Kidney (tissue), 14 donors: ENCODE measurements around the gene ETV6. TPM values are rescaled to one million over a fixed set of nuclear protein-coding genes. Genes with fewer than 3 reads are reported as not detected.

Source experiments
- DNase-seq, 5 donors: peaks; one replicate each; pipeline ENCODE4 v3.0.0-alpha.2; 2013 to 2020
- FAIRE-seq: peaks from 2 replicates; lab custom pipeline; 2012; peaks lifted over from hg19 to GRCh38; lab: Jason Lieb, UNC
- H3K27ac ChIP-seq, 2 donors: one replicate each; pipeline ENCODE4 v1.7.0; 2013; ENCODE audit warnings: low read depth in 2 of 2, low read length in 2 of 2, inconsistent platforms in 1 of 2
- H3K27me3 ChIP-seq: one replicate; pipeline ENCODE4 v1.7.1; 2013; ENCODE audit warnings: low read length, inconsistent platforms; ENCODE audit not compliant: control insufficient read depth, insufficient read depth
- H3K36me3 ChIP-seq, 3 donors: one replicate each; pipeline versions ENCODE4 v1.7.0 to v1.7.1; 2013; ENCODE audit warnings: low read length in 3 of 3, control low read depth in 1 of 3, inconsistent platforms in 1 of 3; ENCODE audit not compliant: insufficient read depth in 3 of 3, control insufficient read depth in 2 of 3
- H3K4me1 ChIP-seq, 3 donors: one replicate each; pipeline versions ENCODE4 v1.7.0 to v1.7.1; 2013; ENCODE audit warnings: low read length in 3 of 3, inconsistent platforms in 1 of 3, low read depth in 1 of 3; ENCODE audit not compliant: control insufficient read depth in 2 of 3, insufficient read depth in 2 of 3
- H3K4me3 ChIP-seq, 3 donors: one replicate each; pipeline versions ENCODE4 v1.7.0 to v1.8.1; 2013; ENCODE audit warnings: low read length in 3 of 3, control low read depth in 1 of 3, inconsistent platforms in 1 of 3
- H3K9ac ChIP-seq, 3 donors: one replicate each; pipeline versions ENCODE4 v1.7.0 to v1.7.1; 2013; ENCODE audit warnings: low read length in 3 of 3, control low read depth in 1 of 3, inconsistent platforms in 1 of 3
- H3K9me3 ChIP-seq, 3 donors: one replicate each; pipeline versions ENCODE4 v1.7.0 to v1.7.1; 2013; ENCODE audit warnings: low read length in 3 of 3, control low read depth in 1 of 3, inconsistent platforms in 1 of 3; ENCODE audit not compliant: control insufficient read depth in 2 of 3, insufficient read depth in 1 of 3
- CTCF ChIP-seq: IDR thresholded peaks from 3 replicates; pipeline ENCODE4 v1.5.1; 2012; ENCODE audit warnings: mild to moderate bottlenecking, moderate library complexity, borderline replicate concordance; ENCODE audit not compliant: insufficient read depth; ENCODE audit errors: extremely low read depth
- intact Hi-C: fragments of 100-400 bp; cut with DNase I; formaldehyde crosslinking; loops from one replicate; pipeline ENCODE4 v1.11.1; 2022
- polyA plus RNA-seq: library from polyadenylated mRNA; stranded (reverse); fragments of 350-450 nt; fragmentation: Illumina TruSeq; extraction: RNeasy Lipid Tissue Mini Kit (QIAGEN cat#74804); gene quantifications from one replicate; pipeline ENCODE4 v1.2.3, GENCODE V29; 2014; ENCODE audit warnings: low read depth, low replicate concordance; ENCODE audit not compliant: insufficient read depth
- total RNA-seq: library from RNA; stranded (reverse); fragmentation: NEBNext Ultra II Directional; extraction: Animal tissue kit (Norgen Biotek cat#: 25700); gene quantifications from one replicate; pipeline ENCODE4 v1.2.1, GENCODE V29; 2021
- donor health status: control.
- donor health status: control.
- donor health status: control.
- donor health status: control.
- donor health status: control.
- donor health status: DM: yes; HTN: yes; CAD: no.
- donor health status: Normal renal cell carcinoma (clear cell type).

The ETV6 gene
- total and polyA plus RNA-seq, 2 donors from 2014 or later: 5.2 to 59.8 TPM

DNA sequence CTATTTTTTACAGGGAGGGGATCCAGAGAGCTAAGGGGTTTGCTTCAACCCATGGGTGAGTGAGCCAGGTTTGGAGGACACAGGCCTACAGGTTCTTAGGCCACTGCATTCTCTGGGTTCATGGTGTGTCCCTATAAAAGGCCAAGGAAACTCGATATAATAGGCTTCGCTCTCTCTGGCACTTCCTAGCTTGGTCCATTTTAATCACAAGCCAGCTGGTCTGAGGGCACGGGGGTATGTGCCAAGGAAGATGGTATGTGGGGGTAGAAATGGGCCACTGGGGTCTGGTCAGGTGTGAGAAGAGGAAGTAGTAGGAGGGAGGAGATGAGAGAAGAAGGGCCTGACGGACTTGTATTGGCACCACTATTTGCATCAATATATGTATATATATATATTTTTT, 4.9 kb downstream of the ETV6 start:
- Histone ChIP-seq H3K27ac (no peak overlapping the region), H3K9me3 (no peaks in the 10 kb centered on the region), H3K36me3 (no peaks in the 10 kb centered on the region), H3K4me3 (no peak overlapping the region), H3K27me3 (no peaks in the 10 kb centered on the region), H3K4me1 (peaks cover 0 to 17% (median 12%) of the 10 kb centered on the region in 3 donors), H3K9ac (no peak overlapping the region)
- intact Hi-C loops: no loop called here
- no peak for DNase-seq
- no peak for FAIRE-seq
- no peak for TF ChIP-seq CTCF

DNA sequence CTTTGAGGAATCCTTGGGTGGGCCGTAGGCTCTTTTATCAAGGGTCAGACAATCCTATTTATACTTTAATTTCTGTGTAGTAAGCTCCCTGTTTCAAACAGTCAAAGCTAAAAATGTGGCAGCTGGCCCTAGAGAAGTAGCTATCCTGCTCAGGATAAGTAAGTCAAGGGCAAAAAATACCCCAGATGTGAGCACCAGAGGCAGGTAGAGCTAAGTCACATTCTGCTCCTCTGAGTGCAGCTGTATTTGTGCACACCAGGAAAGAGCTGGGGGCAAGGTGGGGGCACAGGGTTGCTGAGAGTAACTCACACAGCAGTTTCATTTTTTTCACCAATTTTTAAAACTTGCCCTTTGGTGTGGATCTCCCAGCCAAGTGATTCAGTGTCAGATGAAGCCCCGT, 5.3 kb downstream of the ETV6 start:
- intact Hi-C loops: no loop called here
- Histone ChIP-seq H3K9me3 (no peaks in the 10 kb centered on the region), H3K36me3 (no peaks in the 10 kb centered on the region), H3K27me3 (no peaks in the 10 kb centered on the region), H3K9ac (no peak overlapping the region), H3K4me1 (peaks cover 0 to 17% (median 12%) of the 10 kb centered on the region in 3 donors), H3K4me3 (no peak overlapping the region), H3K27ac (no peak overlapping the region)
- no peak for TF ChIP-seq CTCF
- no peak for FAIRE-seq
- no peak for DNase-seq

GRCh38 chr12:11655842-11656241, 6.4 kb downstream of the ETV6 start:
- Histone ChIP-seq H3K9me3 (no peaks in the 10 kb centered on the region), H3K27me3 (no peaks in the 10 kb centered on the region), H3K9ac (no peak overlapping the region), H3K27ac (no peak overlapping the region), H3K36me3 (no peaks in the 10 kb centered on the region), H3K4me1 (peaks cover 0 to 17% (median 13%) of the 10 kb centered on the region in 3 donors), H3K4me3 (no peak overlapping the region)
- no peak for TF ChIP-seq CTCF
- no peak for DNase-seq
- intact Hi-C loops: no loop called here
- FAIRE-seq: no peak

DNA sequence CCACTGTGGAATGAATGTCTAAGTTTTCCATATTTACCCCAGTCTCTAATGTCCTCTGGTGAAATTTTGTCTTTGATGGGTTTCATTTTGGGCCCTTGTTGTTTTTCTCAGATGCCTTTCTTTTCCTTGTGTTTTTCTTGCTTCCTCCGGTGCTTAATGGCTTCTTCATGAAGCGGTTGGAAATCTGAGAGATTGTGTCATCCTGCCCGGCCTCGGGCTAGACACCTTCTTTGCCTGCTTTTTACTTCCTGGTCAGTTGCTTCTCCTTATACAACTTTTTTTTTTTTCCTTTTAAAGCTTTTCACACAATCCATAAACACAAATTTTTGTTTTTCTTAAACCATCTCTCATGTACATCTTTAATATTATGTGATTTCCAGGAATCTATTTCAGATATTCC, 7.1 kb downstream of the ETV6 start:
- no peak overlapping the region for H3K27ac ChIP-seq
- no peak overlapping the region for H3K9ac ChIP-seq
- H3K36me3 ChIP-seq: no peaks in the 10 kb centered on the region
- no peaks in the 10 kb centered on the region for H3K27me3 ChIP-seq
- intact Hi-C loops: no loop called here
- DNase-seq: no peak
- H3K4me1 ChIP-seq: peaks cover 0 to 19% (median 17%) of the 10 kb centered on the region in 3 donors
- TF ChIP-seq CTCF: no peak
- no peak overlapping the region for H3K4me3 ChIP-seq
- no peaks in the 10 kb centered on the region for H3K9me3 ChIP-seq
- FAIRE-seq: no peak
